HepG2 (cell line): ENCODE data around the gene WEE1. TPM values are rescaled to one million over a fixed set of nuclear protein-coding genes. Genes with fewer than 3 reads are reported as not detected.

ENCODE experiments used
- ATAC-seq: fragments of 200-7000 bp; cut with Tn5 transposase; 3 replicates; pipeline ENCODE4 v1.9.1; 2020; ENCODE audit warnings: mild to moderate bottlenecking, moderate library complexity
- BruUV-seq: library from RNA; stranded (reverse); fragments of 400-500 nt; replicated peaks from 2 replicates; lab custom pipeline; 2021; lab: Mats Ljungman, UMichigan
- CTCF ChIA-PET: fragments of 300-600 bp; formaldehyde crosslinking; extraction: SDS; loops from one replicate; lab custom pipeline; 2021; ENCODE audit warnings: low total read pairs, inconsistent platforms, low intra/inter-chr PET ratio; lab: Yijun Ruan, JAX
- POLR2A ChIA-PET: fragments of 350-600 bp; sonication (Branson Sonifier 250); formaldehyde crosslinking; loops from one replicate; lab custom pipeline; 2020; ENCODE audit warnings: antibody characterized with exemption, inconsistent platforms; lab: Yijun Ruan, JAX
- DNase-seq: peaks from one replicate; pipeline ENCODE4 v3.0.0-alpha.2; 2015; ENCODE audit warnings: low spot score
- FAIRE-seq: peaks from 3 replicates; lab custom pipeline; 2011; peaks lifted over from hg19 to GRCh38; lab: Jason Lieb, UNC
- H2AFZ ChIP-seq: one replicate; pipeline ENCODE4 v1.6.1; 2011; ENCODE audit warnings: low read length, inconsistent platforms
- H3K27ac ChIP-seq: fragments of 300-600 bp; 3 replicates; pipeline ENCODE4 v1.8.0; 2011; ENCODE audit warnings: mixed run types, mild to moderate bottlenecking, mixed read lengths, low read length, inconsistent platforms; ENCODE audit not compliant: insufficient read depth; ENCODE audit errors: extremely low read length
- H3K27me3 ChIP-seq, 2 experiments: fragments of 200-600 bp in 1 of 2; 2 replicates in 1 of 2; 3 replicates in 1 of 2; pipeline versions ENCODE4 v1.6.0 to v1.8.0; 2011; ENCODE audit warnings: low read length in 2 of 2, mild to moderate bottlenecking in 2 of 2, moderate library complexity in 2 of 2, inconsistent platforms in 1 of 2; ENCODE audit not compliant: insufficient read depth in 2 of 2, control insufficient read depth in 1 of 2
- H3K36me3 ChIP-seq, 2 experiments: fragments of 200-600 bp in 1 of 2; replicated peaks in 1 of 2; 2 replicates in 1 of 2; 3 replicates in 1 of 2; pipeline versions ENCODE4 v1.5.1 to v1.8.0; 2011; ENCODE audit warnings: low read length in 2 of 2, inconsistent platforms in 1 of 2; ENCODE audit not compliant: insufficient read depth in 2 of 2, control insufficient read depth in 1 of 2
- H3K4me1 ChIP-seq: 2 replicates; pipeline ENCODE4 v1.5.1; 2012; ENCODE audit warnings: low read length, inconsistent platforms; ENCODE audit not compliant: insufficient read depth
- H3K4me2 ChIP-seq: 2 replicates; pipeline ENCODE4 v1.6.0; 2011; ENCODE audit warnings: low read depth, low read length, inconsistent platforms
- H3K4me3 ChIP-seq, 3 experiments: fragments of 200-600 bp in 1 of 3; sonication (generic), shearing (Covaris generic) in 1 of 3; replicated peaks in 1 of 3; 2 replicates each; pipeline ENCODE4 v1.5.1; 2011 to 2016; ENCODE audit warnings: low read length in 3 of 3, inconsistent platforms in 2 of 3, low read depth in 2 of 3, mild to moderate bottlenecking in 2 of 3, control low read depth in 1 of 3, mixed read lengths in 1 of 3; ENCODE audit not compliant: insufficient read depth in 1 of 3
- H3K79me2 ChIP-seq: one replicate; pipeline ENCODE4 v1.6.1; 2011; ENCODE audit warnings: low read length, inconsistent platforms; ENCODE audit not compliant: insufficient read depth
- H3K9ac ChIP-seq: 2 replicates; pipeline ENCODE4 v1.6.0; 2011; ENCODE audit warnings: mild to moderate bottlenecking, low read depth, low read length, inconsistent platforms; ENCODE audit not compliant: insufficient read depth
- H3K9me3 ChIP-seq: 2 replicates; pipeline ENCODE4 v1.5.1; 2012; ENCODE audit warnings: mild to moderate bottlenecking, low read length
- H4K20me1 ChIP-seq: 2 replicates; pipeline ENCODE4 v1.6.0; 2011; ENCODE audit warnings: inconsistent platforms, mild to moderate bottlenecking, low read length, moderate library complexity; ENCODE audit not compliant: insufficient read depth
- ADNP ChIP-seq: sonication (generic); formaldehyde crosslinking; IDR thresholded peaks from 2 replicates; pipeline ENCODE4 v1.4.0; 2020; ENCODE audit warnings: missing genetic modification reagents
- CREB1 ChIP-seq, 2 experiments: fragments of 450-650 bp in 1 of 2; IDR thresholded peaks; 2 replicates each; pipeline ENCODE4 v1.6.1; 2016 to 2017; ENCODE audit warnings: control low read depth in 1 of 2, mild to moderate bottlenecking in 1 of 2, missing compliant biosample characterization in 1 of 2, missing genetic modification characterization in 1 of 2
- FOXA3 ChIP-seq: IDR thresholded peaks from 2 replicates; pipeline ENCODE4 v1.6.1; 2016; ENCODE audit warnings: missing genetic modification reagents, missing compliant biosample characterization
- HDAC1 ChIP-seq: sonication (generic); formaldehyde crosslinking; IDR thresholded peaks from 2 replicates; pipeline ENCODE4 v1.5.1; 2020; ENCODE audit warnings: mild to moderate bottlenecking, missing genetic modification reagents
- HNRNPL ChIP-seq: fragments of 200-400 bp; formaldehyde crosslinking; IDR thresholded peaks from 2 replicates; pipeline ENCODE4 v1.6.1; 2017; ENCODE audit warnings: mild to moderate bottlenecking, low read depth, low read length
- HOXD1 ChIP-seq: sonication (generic); formaldehyde crosslinking; IDR thresholded peaks from 2 replicates; pipeline ENCODE4 v1.5.0; 2020; ENCODE audit warnings: missing genetic modification reagents
- JUND ChIP-seq: sonication (generic); formaldehyde crosslinking; IDR thresholded peaks from 2 replicates; pipeline ENCODE4 v1.8.0; 2022; ENCODE audit warnings: mild to moderate bottlenecking, missing genetic modification reagents
- KAT7 ChIP-seq: IDR thresholded peaks from 2 replicates; pipeline ENCODE4 v1.6.1; 2018; ENCODE audit warnings: borderline replicate concordance, missing compliant biosample characterization
- KDM4B ChIP-seq: sonication (generic); formaldehyde crosslinking; IDR thresholded peaks from 2 replicates; pipeline ENCODE4 v1.4.0; 2020; ENCODE audit warnings: missing genetic modification reagents
- KLF11 ChIP-seq: IDR thresholded peaks from 2 replicates; pipeline ENCODE4 v1.6.1; 2016; ENCODE audit warnings: missing compliant biosample characterization
- NAIF1 ChIP-seq: sonication (generic); formaldehyde crosslinking; IDR thresholded peaks from 2 replicates; pipeline ENCODE4 v1.5.0; 2020; ENCODE audit warnings: mild to moderate bottlenecking, missing genetic modification reagents, borderline replicate concordance
- NCOA2 ChIP-seq: sonication (generic); formaldehyde crosslinking; IDR thresholded peaks from 2 replicates; pipeline ENCODE4 v1.8.0; 2022; ENCODE audit warnings: inconsistent platforms
- REPIN1 ChIP-seq: sonication (generic); formaldehyde crosslinking; IDR thresholded peaks from 2 replicates; pipeline ENCODE4 v1.8.0; 2022; ENCODE audit warnings: missing genetic modification reagents, low read depth, mild to moderate bottlenecking, borderline replicate concordance
- SIN3A ChIP-seq: IDR thresholded peaks from 2 replicates; pipeline ENCODE4 v1.6.1; 2011; ENCODE audit warnings: low read depth, mild to moderate bottlenecking, control low read depth, low read length, borderline replicate concordance
- SP5 ChIP-seq: IDR thresholded peaks from 2 replicates; pipeline ENCODE4 v1.6.1; 2016; ENCODE audit warnings: low read depth, borderline replicate concordance
- SYNCRIP ChIP-seq: fragments of 200-400 bp; formaldehyde crosslinking; IDR thresholded peaks from 2 replicates; pipeline ENCODE4 v1.6.1; 2018; ENCODE audit warnings: mild to moderate bottlenecking, low read depth, low read length; ENCODE audit not compliant: insufficient read depth
- THAP11 ChIP-seq: IDR thresholded peaks from 2 replicates; pipeline ENCODE4 v1.6.1; 2016; ENCODE audit warnings: missing biosample characterization, missing genetic modification reagents
- XRCC5 ChIP-seq: fragments of 200-400 bp; formaldehyde crosslinking; optimal IDR thresholded peaks from 2 replicates; pipeline ENCODE3; 2017; ENCODE audit warnings: mild to moderate bottlenecking, low read length
- ZNF121 ChIP-seq: sonication (generic); formaldehyde crosslinking; IDR thresholded peaks from 2 replicates; pipeline ENCODE4 v1.5.0; 2020; ENCODE audit warnings: mild to moderate bottlenecking, missing genetic modification reagents
- ZNF781 ChIP-seq: sonication (generic); formaldehyde crosslinking; IDR thresholded peaks from 2 replicates; pipeline ENCODE4 v1.5.1; 2020; ENCODE audit warnings: borderline replicate concordance, mild to moderate bottlenecking, missing genetic modification reagents; ENCODE audit errors: not compliant biosample characterization
- ZNF883 ChIP-seq: sonication (generic); formaldehyde crosslinking; IDR thresholded peaks from 2 replicates; pipeline ENCODE4 v1.5.1; 2020; ENCODE audit warnings: mild to moderate bottlenecking, missing genetic modification reagents; ENCODE audit errors: not compliant biosample characterization
- WGBS: methylation state at CpG from one replicate; pipeline ENCODE4 v1.1.6; 2017; ENCODE audit warnings: low lambda C conversion rate; 5-methylcytosine and 5-hydroxymethylcytosine counted together
- in situ Hi-C: cut with HindIII; loops from 2 replicates; pipeline ENCODE4 v1.10.0; 2017; ENCODE audit warnings: low pct_unique_long_range_greater_than_20kb; ENCODE audit not compliant: extremely low pct_ligation_motif_present
- intact Hi-C: fragments of 100-400 bp; cut with micrococcal nuclease; formaldehyde crosslinking; loops from one replicate; pipeline ENCODE4 v1.10.0; 2022; ENCODE audit not compliant: unreplicated experiment
- polyA plus RNA-seq, 8 experiments: library from polyadenylated mRNA; depleted of rRNA in 3 of 8; stranded (reverse) in 7 of 8; unstranded in 1 of 8; fragments of >200 nt; fragmentation: Illumina TruSeq in 4 of 8; extraction: Trizol in 4 of 8; gene quantifications; 2 replicates each; pipeline versions ENCODE4 v1.2.1 to v1.2.3, GENCODE V29; 2011 to 2016; ENCODE audit warnings: low read depth in 4 of 8, missing spikeins in 1 of 8, mixed read lengths in 1 of 8; ENCODE audit not compliant: insufficient read depth in 1 of 8
- total RNA-seq, 5 experiments: library from RNA; depleted of rRNA; stranded (reverse); fragments of >200 nt; fragmentation: Illumina TruSeq; extraction: Trizol; gene quantifications; 2 replicates each; pipeline ENCODE4 v1.2.3, GENCODE V29; 2016; ENCODE audit warnings: low read depth in 1 of 5
- TF ChIP-seq, protein P1 (sequence below): IDR thresholded peaks from 2 replicates; pipeline ENCODE4 v1.6.1; 2012; ENCODE audit warnings: inconsistent platforms
- TF ChIP-seq, protein P2 (sequence below): sonication (generic); formaldehyde crosslinking; IDR thresholded peaks from 2 replicates; pipeline ENCODE4 v1.4.0; 2020; ENCODE audit warnings: missing genetic modification reagents

Gene WEE1
- total and polyA plus RNA-seq, 2 of the 13 experiments (the other 11 are each of a cell fraction or from before 2014, with no cell fraction given), result 31.4 to 63.7 TPM

DNA sequence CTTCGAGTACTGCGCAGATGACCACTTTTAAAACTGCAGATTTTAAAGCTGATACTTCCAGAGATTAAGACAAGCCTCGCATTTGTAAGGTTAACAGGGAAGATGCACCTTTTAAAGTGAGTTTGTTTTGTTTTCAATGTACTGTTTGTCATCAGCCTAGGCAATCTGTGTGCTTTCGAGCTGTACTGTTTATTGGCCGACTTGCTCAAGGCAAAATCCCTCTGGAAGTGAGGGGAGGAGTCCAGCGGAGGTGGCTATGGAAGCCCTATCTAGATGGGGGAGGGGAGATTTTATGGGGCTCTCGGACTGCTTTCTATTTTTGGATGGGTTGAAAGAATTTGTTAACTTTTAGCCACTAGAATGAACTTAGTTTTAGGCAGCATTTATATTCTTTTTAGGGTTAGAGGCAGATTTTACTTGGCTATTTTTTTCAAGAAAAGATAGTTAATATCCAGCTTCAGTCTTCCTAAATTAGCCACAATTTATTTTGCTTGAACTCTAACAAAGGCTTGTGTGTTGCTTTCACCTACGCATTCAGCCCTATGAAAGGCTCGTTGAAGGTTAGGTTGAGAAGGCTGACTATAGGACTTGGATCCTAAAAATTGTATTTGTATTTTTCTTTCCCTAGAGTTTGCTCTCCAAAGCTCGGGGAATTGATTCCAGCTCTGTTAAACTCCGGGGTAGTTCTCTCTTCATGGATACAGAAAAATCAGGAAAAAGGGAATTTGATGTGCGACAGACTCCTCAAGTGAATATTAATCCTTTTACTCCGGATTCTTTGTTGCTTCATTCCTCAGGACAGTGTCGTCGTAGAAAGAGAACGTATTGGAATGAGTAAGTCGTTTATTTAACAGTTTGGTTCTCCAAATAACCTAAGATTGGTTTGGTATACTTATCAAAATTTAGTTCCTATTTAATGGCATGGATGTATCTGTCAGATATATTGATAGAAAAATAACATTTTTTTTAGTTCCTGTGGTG lies 2.1 kb downstream of the WEE1 start:
- ATAC-seq, result peak; percentile 20; the same call in 2 of the 3 replicates
- CTCF ChIA-PET, result interaction anchor here (1.4 kb wide), 1 partner anchor 37 kb away, joined by 4 read pairs; no protein-coding TSS in a partner anchor
- Histone ChIP-seq H3K36me3 (peaks cover 3 to 39% of the 10 kb centered on the region in 2 experiments), H3K27me3 (no peaks in the 10 kb centered on the region; a peak in 1 of 5 replicates), H3K9me3 (no peaks in the 10 kb centered on the region), H3K4me3 (peak overlapping the region; percentile 78 to 90 (median 87)), H2AFZ (no peak overlapping the region), H3K4me1 (peaks cover 56% of the 10 kb centered on the region), H3K9ac (peak overlapping the region; percentile 98), H3K4me2 (peak overlapping the region; percentile 71), H3K79me2 (peaks cover 65% of the 10 kb centered on the region), H3K27ac (peak overlapping the region; percentile 100), H4K20me1 (peaks cover 7% of the 10 kb centered on the region; the same call in 1 of the 2 replicates)
- DNase-seq, result peak; percentile 82
- 2% methylated on average over 17 of the region's 17 CpGs for WGBS
- POLR2A ChIA-PET, result interaction anchor here (0.7 to 1.9 kb wide), 11 partner anchors 9 to 309 kb away, joined by 3 to 10 read pairs (median 5); partner anchors contain the start of gene ZNF143
- intact Hi-C loops, result loop anchor here (2.0 kb wide), 1 partner anchor 37 kb away; no protein-coding TSS in a partner anchor
- peak; percentile 76 for FAIRE-seq
- BruUV-seq, result no TSS peak
- in situ Hi-C loops, result no loop called here
- no peak for TF ChIP-seq HOXD1 (CRISPR knock-in tag)
- 0 out of 2 replicates have a peak, but pooled peaks have one; percentile 21 for TF ChIP-seq NCOA2 (CRISPR knock-in tag)
- TF ChIP-seq, protein P1, sequence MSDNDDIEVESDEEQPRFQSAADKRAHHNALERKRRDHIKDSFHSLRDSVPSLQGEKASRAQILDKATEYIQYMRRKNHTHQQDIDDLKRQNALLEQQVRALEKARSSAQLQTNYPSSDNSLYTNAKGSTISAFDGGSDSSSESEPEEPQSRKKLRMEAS, result no peak
- 0 out of 2 replicates have a peak, but pooled peaks have one; percentile 18 for TF ChIP-seq REPIN1
- peak; percentile 45; the same call in 1 of the 2 replicates for TF ChIP-seq FOXA3 (CRISPR knock-in tag)
- TF ChIP-seq SYNCRIP, result no peak
- no peak for TF ChIP-seq ADNP
- peak; percentile 25; the same call in 1 of the 2 replicates for TF ChIP-seq THAP11 (CRISPR knock-in tag)
- TF ChIP-seq ZNF781 (CRISPR knock-in tag), result no peak
- TF ChIP-seq SP5 (CRISPR knock-in tag), result peak; percentile 64; the same call in 1 of the 2 replicates
- TF ChIP-seq CREB1 (IDR thresholded peaks at IDR 0.05), result no peak
- TF ChIP-seq CREB1 (CRISPR knock-in tag; IDR thresholded peaks at IDR 0.05), result peak; percentile 39; the same call in 1 of the 2 replicates
- TF ChIP-seq SIN3A, result 0 out of 2 replicates have a peak, but pooled peaks have one; percentile 64
- TF ChIP-seq HDAC1, result peak; percentile 20
- TF ChIP-seq XRCC5, result peak; percentile 33
- no peak for TF ChIP-seq ZNF121 (CRISPR knock-in tag)
- TF ChIP-seq HNRNPL, result no peak
- TF ChIP-seq ZNF883 (CRISPR knock-in tag), result no peak
- TF ChIP-seq, protein P2, sequence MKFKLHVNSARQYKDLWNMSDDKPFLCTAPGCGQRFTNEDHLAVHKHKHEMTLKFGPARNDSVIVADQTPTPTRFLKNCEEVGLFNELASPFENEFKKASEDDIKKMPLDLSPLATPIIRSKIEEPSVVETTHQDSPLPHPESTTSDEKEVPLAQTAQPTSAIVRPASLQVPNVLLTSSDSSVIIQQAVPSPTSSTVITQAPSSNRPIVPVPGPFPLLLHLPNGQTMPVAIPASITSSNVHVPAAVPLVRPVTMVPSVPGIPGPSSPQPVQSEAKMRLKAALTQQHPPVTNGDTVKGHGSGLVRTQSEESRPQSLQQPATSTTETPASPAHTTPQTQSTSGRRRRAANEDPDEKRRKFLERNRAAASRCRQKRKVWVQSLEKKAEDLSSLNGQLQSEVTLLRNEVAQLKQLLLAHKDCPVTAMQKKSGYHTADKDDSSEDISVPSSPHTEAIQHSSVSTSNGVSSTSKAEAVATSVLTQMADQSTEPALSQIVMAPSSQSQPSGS (CRISPR knock-in tag), result peak; percentile 13; the same call in 1 of the 2 replicates
- no peak for TF ChIP-seq JUND (CRISPR knock-in tag)
- peak; percentile 58; the same call in 1 of the 2 replicates for TF ChIP-seq NAIF1 (CRISPR knock-in tag)
- TF ChIP-seq KDM4B (CRISPR knock-in tag), result 0 out of 2 replicates have a peak, but pooled peaks have one; percentile 14
- peak; percentile 67; the same call in 1 of the 2 replicates for TF ChIP-seq KAT7
- peak; percentile 72; the same call in 1 of the 2 replicates for TF ChIP-seq KLF11
